HG03520 (cell line): Measurements from ENCODE around the gene VPS8.
"Not testable (repeated sequence)": the region's sequence is repeated elsewhere in the genome, so short reads cannot be mapped to it uniquely, and the experiment has no call there.

ENCODE experiments used
- ATAC-seq: cut with Tn5 transposase; IDR thresholded peaks from one replicate; pipeline ENCODE4 v1.9.1; 2021; ENCODE audit warnings: mild to moderate bottlenecking, moderate library complexity; ENCODE audit not compliant: unreplicated experiment

Gene VPS8

GRCh38 chr3:184910664-184911063, 98.7 kb downstream of the VPS8 start:
- no peak for ATAC-seq

GRCh38 chr3:184911570-184911969, 99.6 kb downstream of the VPS8 start:
- ATAC-seq, result no peak

GRCh38 chr3:184912163-184912562, 100.2 kb downstream of the VPS8 start:
- ATAC-seq, result no peak

GRCh38 chr3:184914628-184915027, 102.7 kb downstream of the VPS8 start:
- ATAC-seq, result no peak

GRCh38 chr3:184918750-184919149, 106.8 kb downstream of the VPS8 start:
- no peak for ATAC-seq

GRCh38 chr3:184919651-184920050, 107.7 kb downstream of the VPS8 start:
- no peak for ATAC-seq

GRCh38 chr3:184924547-184924946, 112.6 kb downstream of the VPS8 start:
- no peak for ATAC-seq

GRCh38 chr3:184927796-184928315, 115.9 kb downstream of the VPS8 start:
- no peak for ATAC-seq

GRCh38 chr3:184932777-184933176, 120.8 kb downstream of the VPS8 start:
- ATAC-seq, result no peak

GRCh38 chr3:184937611-184938010, 125.6 kb downstream of the VPS8 start:
- ATAC-seq, result no peak

- no peak for ATAC-seq
Measured at GRCh38 chr3:184941408-184941807, 129.4 kb downstream of the VPS8 start.

GRCh38 chr3:184942735-184943134, 130.8 kb downstream of the VPS8 start:
- no peak for ATAC-seq

GRCh38 chr3:184944241-184944640, 132.3 kb downstream of the VPS8 start:
- no peak for ATAC-seq

GRCh38 chr3:184945886-184946625, 134.1 kb downstream of the VPS8 start:
- ATAC-seq, result no peak

- no peak for ATAC-seq
Measured at GRCh38 chr3:184946917-184947316, 135.0 kb downstream of the VPS8 start.

GRCh38 chr3:184949251-184949965, 137.4 kb downstream of the VPS8 start:
- no peak for ATAC-seq

GRCh38 chr3:184950816-184951215, 138.8 kb downstream of the VPS8 start:
- not testable (repeated sequence) for ATAC-seq

- no peak for ATAC-seq
Measured at GRCh38 chr3:184952671-184953070, 140.7 kb downstream of the VPS8 start.

- ATAC-seq, result no peak
Measured at GRCh38 chr3:184953401-184953800, 141.4 kb downstream of the VPS8 start.

- ATAC-seq, result no peak
Measured at GRCh38 chr3:184954251-184954650, 142.3 kb downstream of the VPS8 start.

- not testable (repeated sequence) for ATAC-seq
Measured at GRCh38 chr3:184954851-184955250, 142.9 kb downstream of the VPS8 start.
